Psoas muscle (tissue), 8 donors: ENCODE measurements around the gene SIM2. TPM values are rescaled to one million over a fixed set of nuclear protein-coding genes. Genes with fewer than 3 reads are reported as not detected.

Source experiments
- ATAC-seq, 4 donors: fragments of 200-7000 bp; cut with Tn5 transposase; one replicate each; pipeline ENCODE4 v1.9.1; 2020; ENCODE audit warnings: moderate library complexity in 3 of 4, mild to moderate bottlenecking in 2 of 4
- DNase-seq, 2 donors: peaks; one replicate each; pipeline ENCODE4 v3.0.0-alpha.2; 2020
- H3K27ac ChIP-seq: fragments of 200-600 bp; one replicate; pipeline ENCODE4 v1.8.0; 2022
- H3K27me3 ChIP-seq, 3 donors: fragments of 200-600 bp in 1 of 3; one replicate each; pipeline versions ENCODE4 v1.6.1 to v1.8.0; 2013 to 2022; ENCODE audit warnings: low read length in 2 of 3, mild to moderate bottlenecking in 2 of 3, moderate library complexity in 1 of 3; ENCODE audit not compliant: insufficient read depth in 3 of 3
- H3K36me3 ChIP-seq, 2 donors: fragments of 200-600 bp in 1 of 2; one replicate each; pipeline versions ENCODE4 v1.6.1 to v1.8.0; 2013 to 2022; ENCODE audit warnings: low read depth in 1 of 2, mild to moderate bottlenecking in 1 of 2, moderate library complexity in 1 of 2; ENCODE audit not compliant: insufficient read depth in 1 of 2
- H3K4me1 ChIP-seq: fragments of 200-600 bp; one replicate; pipeline ENCODE4 v1.8.0; 2022
- H3K4me3 ChIP-seq: fragments of 200-600 bp; one replicate; pipeline ENCODE4 v1.8.0; 2022; ENCODE audit warnings: mild to moderate bottlenecking
- H3K9me3 ChIP-seq: fragments of 200-600 bp; one replicate; pipeline ENCODE4 v1.8.0; 2022
- WGBS, 3 donors: extraction: QIAGEN DNeasy Blood & Tissue Kit; methylation state at CpG; one replicate each; pipeline versions ENCODE4 v1.1.6 to v1.1.7; 2013; 5-methylcytosine and 5-hydroxymethylcytosine counted together
- intact Hi-C, 2 donors: fragments of 100-400 bp; cut with DNase I; formaldehyde crosslinking; loops; one replicate each; pipeline versions ENCODE4 v1.11.0 to v1.14.2; 2022
- polyA plus RNA-seq, 3 donors: library from polyadenylated mRNA; stranded (reverse); fragments of 200-250 nt; gene quantifications; one replicate each; pipeline ENCODE4 v1.2.3, GENCODE V29; 2013
- total RNA-seq, 4 donors: library from RNA; stranded (reverse); fragmentation: NEBNext Ultra II Directional in 2 of 4; extraction: Animal tissue kit (Norgen Biotek cat#: 25700) in 2 of 4; gene quantifications; one replicate each; pipeline versions ENCODE4 v1.2.1 to v1.2.4, GENCODE V29; 2021 to 2023
- TF ChIP-seq, protein P1 (sequence below): fragments of 200-600 bp; IDR thresholded peaks from one replicate; pipeline ENCODE4 v1.8.0; 2022; ENCODE audit warnings: antibody characterized with exemption
- donor health status: healthy with polysubstance abuse.
- donor health status: DM: no; HTN: no; CAD: no; lungs with moderate emphysema.
- donor health status: Bipolar disorder and iron deficiency.
- donor health status: healthy.
- donor health status: DM: yes; HTN: yes; CAD: no.
- donor health status: DM: no; HTN: no; CAD: no.
- donor health status: DM: no; HTN: no; CAD: no.
- donor health status: DM: yes; HTN: yes; CAD: no.

SIM2 gene
- total and polyA plus RNA-seq, 7 donors: 0.06 to 3.0 (median 0.14) TPM

DNA sequence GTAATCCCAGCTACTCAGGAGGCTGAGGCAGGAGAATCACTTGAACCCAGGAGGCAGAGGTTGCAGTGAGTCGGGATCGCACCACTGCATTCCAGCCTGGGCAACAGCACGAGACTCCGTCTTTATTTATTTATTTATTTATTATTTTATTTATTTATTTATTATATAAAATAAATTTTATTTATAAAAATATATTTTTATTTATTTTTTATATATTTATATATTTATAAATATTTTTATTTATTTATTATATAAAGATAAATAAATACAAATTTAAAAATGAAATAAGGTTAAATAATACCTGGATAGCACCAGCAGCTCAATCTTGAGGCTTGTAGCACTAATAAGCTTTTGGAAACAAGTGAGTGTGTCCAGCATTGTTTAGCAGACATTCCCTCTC lies 40.9 kb upstream of the SIM2 start:
- 90 to 91% (median 91%) methylated on average over 4 of the region's 4 CpGs for WGBS, 3 donors
- H3K27ac ChIP-seq: no peak overlapping the region
- DNase-seq (no peak), ATAC-seq (no peak)
- H3K9me3 ChIP-seq: no peaks in the 10 kb centered on the region
- H3K4me3 ChIP-seq: no peak overlapping the region
- TF ChIP-seq, protein P1, sequence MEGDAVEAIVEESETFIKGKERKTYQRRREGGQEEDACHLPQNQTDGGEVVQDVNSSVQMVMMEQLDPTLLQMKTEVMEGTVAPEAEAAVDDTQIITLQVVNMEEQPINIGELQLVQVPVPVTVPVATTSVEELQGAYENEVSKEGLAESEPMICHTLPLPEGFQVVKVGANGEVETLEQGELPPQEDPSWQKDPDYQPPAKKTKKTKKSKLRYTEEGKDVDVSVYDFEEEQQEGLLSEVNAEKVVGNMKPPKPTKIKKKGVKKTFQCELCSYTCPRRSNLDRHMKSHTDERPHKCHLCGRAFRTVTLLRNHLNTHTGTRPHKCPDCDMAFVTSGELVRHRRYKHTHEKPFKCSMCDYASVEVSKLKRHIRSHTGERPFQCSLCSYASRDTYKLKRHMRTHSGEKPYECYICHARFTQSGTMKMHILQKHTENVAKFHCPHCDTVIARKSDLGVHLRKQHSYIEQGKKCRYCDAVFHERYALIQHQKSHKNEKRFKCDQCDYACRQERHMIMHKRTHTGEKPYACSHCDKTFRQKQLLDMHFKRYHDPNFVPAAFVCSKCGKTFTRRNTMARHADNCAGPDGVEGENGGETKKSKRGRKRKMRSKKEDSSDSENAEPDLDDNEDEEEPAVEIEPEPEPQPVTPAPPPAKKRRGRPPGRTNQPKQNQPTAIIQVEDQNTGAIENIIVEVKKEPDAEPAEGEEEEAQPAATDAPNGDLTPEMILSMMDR: no peak
- intact Hi-C loops: no loop called here
- H3K36me3 ChIP-seq: no peaks in the 10 kb centered on the region
- peaks cover 0 to 40% (median 4%) of the 10 kb centered on the region in 3 donors for H3K27me3 ChIP-seq
- H3K4me1 ChIP-seq: no peaks in the 10 kb centered on the region

GRCh38 chr21:36658926-36659325 lies 40.0 kb upstream of the SIM2 start:
- no peak overlapping the region for H3K27ac ChIP-seq
- H3K4me1 ChIP-seq: no peaks in the 10 kb centered on the region
- WGBS, 3 donors: 78 to 82% (median 82%) methylated on average over 5 of the region's 5 CpGs
- ATAC-seq (no peak), DNase-seq (no peak)
- intact Hi-C loops: no loop called here
- no peaks in the 10 kb centered on the region for H3K9me3 ChIP-seq
- TF ChIP-seq, protein P1: no peak
- no peak overlapping the region for H3K4me3 ChIP-seq
- peaks cover 0 to 40% (median 4%) of the 10 kb centered on the region in 3 donors for H3K27me3 ChIP-seq
- no peaks in the 10 kb centered on the region for H3K36me3 ChIP-seq

DNA sequence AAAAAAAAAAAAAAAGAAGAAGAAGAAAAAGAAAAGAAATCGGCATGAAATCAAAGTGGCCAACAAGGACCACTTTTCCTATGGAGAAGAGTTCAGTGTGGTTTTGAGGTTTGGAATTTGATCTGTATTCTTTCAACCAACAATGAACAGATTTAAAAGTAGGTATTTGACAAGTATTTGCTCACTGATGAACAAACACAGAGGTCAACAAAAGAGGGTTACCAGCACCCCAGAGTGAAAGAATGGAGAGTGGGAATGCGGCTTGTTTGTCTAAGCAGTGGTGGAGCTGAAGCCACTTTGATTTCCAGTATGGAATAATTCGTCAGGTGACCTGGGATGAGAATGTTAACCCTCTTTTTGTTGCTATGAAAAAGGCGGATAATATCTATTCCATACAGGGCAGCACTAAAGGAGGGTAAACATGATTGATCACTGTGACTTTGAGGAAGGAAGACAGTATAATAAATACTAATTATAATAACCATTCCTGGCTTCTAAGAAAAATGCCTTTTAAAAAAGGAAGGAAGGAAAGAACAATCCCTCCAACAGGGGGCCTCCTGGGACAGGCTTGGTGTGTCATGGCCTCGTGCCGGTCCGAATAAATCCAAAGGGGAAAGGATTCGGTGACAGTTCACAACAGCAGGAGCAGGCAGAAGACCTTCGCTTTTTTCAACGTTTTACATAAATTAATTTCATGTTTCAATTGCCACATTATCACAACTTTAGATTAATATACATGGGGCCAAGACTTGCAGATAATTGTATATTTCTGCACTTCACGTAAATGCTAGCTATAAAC lies 37.2 kb upstream of the SIM2 start:
- intact Hi-C loops: loop anchor here in 1 of 2 donors (2.0 kb wide), 1 partner anchor 265 kb away; no protein-coding TSS in a partner anchor
- H3K27me3 ChIP-seq: peaks cover 0 to 26% (median 2%) of the 10 kb centered on the region in 3 donors
- no peaks in the 10 kb centered on the region for H3K4me1 ChIP-seq
- H3K36me3 ChIP-seq: no peaks in the 10 kb centered on the region
- DNase-seq (peak in 1 of 2 donors; percentile 18), ATAC-seq (peak in 3 of 4 donors; percentile 47 to 63 (median 58))
- no peaks in the 10 kb centered on the region for H3K9me3 ChIP-seq
- TF ChIP-seq, protein P1: peak; percentile 42
- WGBS, 3 donors: 38 to 44% (median 38%) methylated on average over 11 of the region's 11 CpGs
- H3K27ac ChIP-seq: no peak overlapping the region
- H3K4me3 ChIP-seq: no peak overlapping the region

- Histone ChIP-seq H3K4me1 (no peaks in the 10 kb centered on the region), H3K27me3 (peaks cover 0 to 31% (median 4%) of the 10 kb centered on the region in 3 donors), H3K36me3 (no peaks in the 10 kb centered on the region), H3K4me3 (no peak overlapping the region), H3K9me3 (no peaks in the 10 kb centered on the region), H3K27ac (no peak overlapping the region)
- DNase-seq: no peak
- peak in 2 of 4 donors; percentile 42 to 55 for ATAC-seq
- intact Hi-C loops: loop anchor here in 1 of 2 donors (2.0 kb wide), 1 partner anchor 264 kb away; no protein-coding TSS in a partner anchor
- WGBS, 3 donors: 25 to 31% (median 29%) methylated on average over 18 of the region's 18 CpGs
- TF ChIP-seq, protein P1: no peak
Measured at GRCh38 chr21:36663033-36663855, 35.7 kb upstream of the SIM2 start.
